ENCODE measurements around the gene C6orf120. TPM values are rescaled to one million over a fixed set of nuclear protein-coding genes. Genes with fewer than 3 reads are reported as not detected.

Gene C6orf120
- 63.1 and 69.4 TPM in 2 replicates for total RNA-seq

DNA sequence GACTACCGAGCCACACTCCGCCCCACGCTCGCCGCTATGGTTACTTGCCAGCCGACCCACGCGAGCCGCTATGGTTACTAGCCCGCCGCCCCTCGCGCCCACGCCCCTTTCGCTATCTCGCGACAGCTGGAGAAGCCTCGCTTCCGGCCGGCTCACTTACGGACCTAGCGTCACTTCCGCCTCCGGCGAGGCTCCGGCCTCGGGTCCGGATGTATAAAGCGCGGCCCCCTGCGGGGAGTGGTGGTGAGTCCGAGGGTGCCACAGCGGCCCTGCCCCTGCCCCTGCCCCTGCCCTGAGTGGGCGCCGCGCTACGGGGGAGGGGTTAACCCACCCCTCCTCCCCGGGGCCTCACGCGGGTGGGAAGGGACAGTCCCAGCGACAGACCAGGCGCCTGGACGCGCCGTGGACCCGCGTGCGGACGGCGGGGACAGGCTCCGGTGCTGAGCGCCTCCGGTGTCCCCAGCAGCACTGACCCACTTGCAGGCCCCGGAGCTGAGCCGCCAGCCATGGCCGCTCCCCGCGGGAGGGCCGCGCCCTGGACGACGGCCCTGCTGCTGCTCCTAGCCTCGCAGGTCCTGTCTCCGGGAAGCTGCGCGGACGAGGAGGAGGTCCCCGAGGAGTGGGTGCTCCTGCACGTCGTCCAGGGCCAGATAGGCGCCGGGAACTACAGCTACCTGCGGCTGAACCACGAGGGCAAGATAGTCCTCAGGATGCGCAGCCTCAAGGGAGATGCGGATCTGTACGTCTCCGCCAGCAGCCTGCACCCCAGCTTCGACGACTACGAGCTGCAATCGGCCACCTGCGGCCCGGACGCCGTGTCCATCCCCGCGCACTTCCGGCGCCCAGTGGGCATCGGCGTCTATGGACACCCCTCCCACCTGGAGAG, at the start of gene C6orf120, which contains the start of gene WDR27:
C6orf120 (plus strand) TSS at position 173 of the 886 bp plus-strand sequence; CDS start at position 507, 334 bp downstream.
WDR27 (minus strand) TSS at position 76 of the 886 bp plus-strand sequence. CDS start 13,024 bp downstream, outside the sequence.

GRCh38 chr6:169724494-169725124, 22.7 kb downstream of the C6orf120 start, which contains the start of gene PHF10:
TSS of gene PHF10 (minus strand) at chr6:169724500. CDS start at chr6:169723931, 569 bp downstream.

GRCh38 chr6:169751242-169752073, 49.5 kb downstream of the C6orf120 start, which contains the start of the genes DYNLT2 and ERMARD:
TSS of gene DYNLT2 (minus strand) at chr6:169751572. CDS start at chr6:169751458, 114 bp downstream.
TSS of gene ERMARD (plus strand) at chr6:169751622. CDS start at chr6:169751658, 36 bp downstream.

Other genes starting within 250 kb of the C6orf120 start
- 9.0 and 17.0 TPM in 2 replicates for gene WDR27, start 97 bp upstream of the C6orf120 start, total RNA-seq
- 7.7 and 12.5 TPM in 2 replicates for gene PHF10, start 22.4 kb downstream of the C6orf120 start, total RNA-seq
- 0.43 and 0.47 TPM in 2 replicates for gene DYNLT2, start 49.4 kb downstream of the C6orf120 start, total RNA-seq
- 13.2 and 27.5 TPM in 2 replicates for gene ERMARD, start 49.5 kb downstream of the C6orf120 start, total RNA-seq

Measured in pericardium fibroblast (primary cell).